ENCODE data around the gene RAB5B. TPM values are rescaled to one million over a fixed set of nuclear protein-coding genes. Genes with fewer than 3 reads are reported as not detected.

Gene RAB5B
- total and polyA plus RNA-seq, 2 donors (not counting 1 experiment from before 2014, with no cell fraction given): 55.3 to 193 TPM

- H3K27me3 ChIP-seq (ENCODE audit: control insufficient read depth, insufficient read depth, low read length): no peaks in the 10 kb centered on the region
- H3K9me3 ChIP-seq (ENCODE audit: control insufficient read depth, insufficient read depth, low read depth, low read length): no peaks in the 10 kb centered on the region
- peaks cover 9% of the 10 kb centered on the region for H3K4me1 ChIP-seq (ENCODE audit: control insufficient read depth, extremely low read depth, insufficient read depth, low read length)
- no peaks in the 10 kb centered on the region for H4K20me1 ChIP-seq (ENCODE audit: control insufficient read depth, extremely low read depth, insufficient read depth, low read length)
- TF ChIP-seq CTCF (conservative IDR thresholded peaks at IDR 0.05 in 1 of 2, IDR thresholded peaks at IDR 0.05 in 1 of 2; ENCODE audit: low read depth in 1 of 2, low read length in 2 of 2) (no peak), EZH2 (IDR thresholded peaks at IDR 0.05; ENCODE audit: low read length, missing control alignments) (no peak)
- H3K36me3 ChIP-seq (ENCODE audit: control insufficient read depth, insufficient read depth, low read length): no peaks in the 10 kb centered on the region
- H3K27ac ChIP-seq (ENCODE audit: insufficient read depth, low read length): peak within 1 kb of the TSS; percentile 85
- DNase-seq (ENCODE audit: low read depth in 2 of 2): no peak
- H3K9ac ChIP-seq (ENCODE audit: insufficient read depth, low read length): peak within 1 kb of the TSS; percentile 79
- peak within 1 kb of the TSS; percentile 87 for H3K4me2 ChIP-seq (ENCODE audit: extremely low read depth, insufficient read depth, low read length)
- H3K4me3 ChIP-seq (replicated peaks in 1 of 4; ENCODE audit: control extremely low read depth in 1 of 4, insufficient read depth in 1 of 4, low read depth in 3 of 4, low read length in 4 of 4): peak within 1 kb of the TSS; percentile 64 to 90 (median 81)
- peak within 1 kb of the TSS; percentile 45 for H2AFZ ChIP-seq (ENCODE audit: low read length)
- peaks cover 24% of the 10 kb centered on the region for H3K79me2 ChIP-seq (ENCODE audit: control insufficient read depth, insufficient read depth, low read length)
Observed at GRCh38 chr12:55965941-55966407, 7.9 kb upstream of the RAB5B start, which contains the start of gene PMEL. PMEL (minus strand) TSS chr12:55966042; CDS start chr12:55966011, 31 bp downstream.

GRCh38 chr12:55966408-55967281 is 7.2 kb upstream of the RAB5B start, which contains the start of gene CDK2:
CDK2 (plus strand) TSS chr12:55966830; CDS start chr12:55967009, 179 bp downstream.
- Histone ChIP-seq H3K27ac (ENCODE audit: insufficient read depth, low read length) (peak within 1 kb of the TSS; percentile 85), H3K9ac (ENCODE audit: insufficient read depth, low read length) (peak within 1 kb of the TSS; percentile 79), H4K20me1 (ENCODE audit: control insufficient read depth, extremely low read depth, insufficient read depth, low read length) (no peaks in the 10 kb centered on the region), H3K79me2 (ENCODE audit: control insufficient read depth, insufficient read depth, low read length) (peaks cover 24% of the 10 kb centered on the region), H2AFZ (ENCODE audit: low read length) (peak within 1 kb of the TSS; percentile 45), H3K27me3 (ENCODE audit: control insufficient read depth, insufficient read depth, low read length) (no peaks in the 10 kb centered on the region), H3K36me3 (ENCODE audit: control insufficient read depth, insufficient read depth, low read length) (peaks cover 2% of the 10 kb centered on the region), H3K4me1 (ENCODE audit: control insufficient read depth, extremely low read depth, insufficient read depth, low read length) (peaks cover 12% of the 10 kb centered on the region), H3K4me3 (replicated peaks in 1 of 4; ENCODE audit: control extremely low read depth in 1 of 4, insufficient read depth in 1 of 4, low read depth in 3 of 4, low read length in 4 of 4) (peak within 1 kb of the TSS; percentile 64 to 90 (median 81)), H3K9me3 (ENCODE audit: control insufficient read depth, insufficient read depth, low read depth, low read length) (no peaks in the 10 kb centered on the region), H3K4me2 (ENCODE audit: extremely low read depth, insufficient read depth, low read length) (peak within 1 kb of the TSS; percentile 87)
- TF ChIP-seq EZH2 (IDR thresholded peaks at IDR 0.05; ENCODE audit: low read length, missing control alignments) (no peak), CTCF (conservative IDR thresholded peaks at IDR 0.05 in 1 of 2, IDR thresholded peaks at IDR 0.05 in 1 of 2; ENCODE audit: low read depth in 1 of 2, low read length in 2 of 2) (no peak)
- peak; percentile 61 to 71 for DNase-seq (ENCODE audit: low read depth in 2 of 2)

GRCh38 chr12:55969356-55969755 is 4.5 kb upstream of the RAB5B start:
- H3K9me3 ChIP-seq (ENCODE audit: control insufficient read depth, insufficient read depth, low read depth, low read length): no peaks in the 10 kb centered on the region
- no peak overlapping the region for H3K9ac ChIP-seq (ENCODE audit: insufficient read depth, low read length)
- H3K36me3 ChIP-seq (ENCODE audit: control insufficient read depth, insufficient read depth, low read length): peaks cover 2% of the 10 kb centered on the region
- no peak overlapping the region for H2AFZ ChIP-seq (ENCODE audit: low read length)
- TF ChIP-seq EZH2 (IDR thresholded peaks at IDR 0.05; ENCODE audit: low read length, missing control alignments) (no peak), CTCF (conservative IDR thresholded peaks at IDR 0.05 in 1 of 2, IDR thresholded peaks at IDR 0.05 in 1 of 2; ENCODE audit: low read depth in 1 of 2, low read length in 2 of 2) (no peak)
- H4K20me1 ChIP-seq (ENCODE audit: control insufficient read depth, extremely low read depth, insufficient read depth, low read length): no peaks in the 10 kb centered on the region
- H3K79me2 ChIP-seq (ENCODE audit: control insufficient read depth, insufficient read depth, low read length): peaks cover 29% of the 10 kb centered on the region
- DNase-seq (ENCODE audit: low read depth in 2 of 2): peak in 1 of 2 donors; percentile 41
- H3K4me1 ChIP-seq (ENCODE audit: control insufficient read depth, extremely low read depth, insufficient read depth, low read length): peaks cover 12% of the 10 kb centered on the region
- no peak overlapping the region for H3K4me2 ChIP-seq (ENCODE audit: extremely low read depth, insufficient read depth, low read length)
- H3K27me3 ChIP-seq (ENCODE audit: control insufficient read depth, insufficient read depth, low read length): no peaks in the 10 kb centered on the region
- H3K27ac ChIP-seq (ENCODE audit: insufficient read depth, low read length): no peak overlapping the region
- H3K4me3 ChIP-seq (replicated peaks in 1 of 4; ENCODE audit: control extremely low read depth in 1 of 4, insufficient read depth in 1 of 4, low read depth in 3 of 4, low read length in 4 of 4): no peak overlapping the region

All from fibroblast of lung (primary cell).